Osteoblast (primary cell): ENCODE measurements around the gene PLTP. TPM values are rescaled to one million over a fixed set of nuclear protein-coding genes. Genes with fewer than 3 reads are reported as not detected.

Experiments used
- DNase-seq: peaks from one replicate; pipeline ENCODE4 v3.0.0; 2011; ENCODE audit warnings: low spot score, mixed read lengths; ENCODE audit not compliant: insufficient read length; ENCODE audit errors: missing footprints
- H2AFZ ChIP-seq: 2 replicates; pipeline ENCODE4 v1.6.0; 2011; ENCODE audit warnings: mild to moderate bottlenecking, low read length
- H3K27ac ChIP-seq: 2 replicates; pipeline ENCODE4 v1.5.1; 2011; ENCODE audit warnings: mild to moderate bottlenecking, low read depth, low read length, moderate library complexity
- H3K27me3 ChIP-seq: 2 replicates; pipeline ENCODE4 v1.6.0; 2012; ENCODE audit warnings: mild to moderate bottlenecking, control low read depth, inconsistent platforms, low read length, moderate library complexity; ENCODE audit not compliant: insufficient read depth
- H3K36me3 ChIP-seq: 2 replicates; pipeline ENCODE4 v1.5.1; 2011; ENCODE audit warnings: mild to moderate bottlenecking, low read length, control low read depth, moderate library complexity; ENCODE audit not compliant: insufficient read depth
- H3K4me1 ChIP-seq: 2 replicates; pipeline ENCODE4 v1.5.1; 2011; ENCODE audit warnings: mild to moderate bottlenecking, low read length, control low read depth, moderate library complexity; ENCODE audit not compliant: insufficient read depth
- H3K4me2 ChIP-seq: 2 replicates; pipeline ENCODE4 v1.6.0; 2011; ENCODE audit warnings: mild to moderate bottlenecking, low read length; ENCODE audit not compliant: insufficient read depth
- H3K4me3 ChIP-seq: fragments of 200-600 bp; sonication (generic); 3 replicates; pipeline ENCODE4 v1.5.1; 2012; ENCODE audit warnings: mild to moderate bottlenecking, low read length, inconsistent platforms; ENCODE audit not compliant: insufficient read depth
- H3K79me2 ChIP-seq: 2 replicates; pipeline ENCODE4 v1.6.0; 2012; ENCODE audit warnings: mild to moderate bottlenecking, low read length, control low read depth, inconsistent platforms; ENCODE audit not compliant: insufficient read depth
- H3K9me3 ChIP-seq: 2 replicates; pipeline ENCODE4 v1.5.1; 2011; ENCODE audit warnings: low read depth, low read length, control low read depth
- H4K20me1 ChIP-seq: 2 replicates; pipeline ENCODE4 v1.6.0; 2012; ENCODE audit warnings: mild to moderate bottlenecking, low read length, control low read depth; ENCODE audit not compliant: insufficient read depth
- total RNA-seq: library from RNA; depleted of rRNA; stranded (reverse); fragments of >200 nt; gene quantifications from 2 replicates; pipeline ENCODE4 v1.2.3, GENCODE V29; 2012
- TF ChIP-seq, protein P1 (sequence below): IDR thresholded peaks from 2 replicates; pipeline ENCODE4 v1.5.1; 2011; ENCODE audit warnings: mild to moderate bottlenecking, low read depth, low read length, moderate library complexity; ENCODE audit errors: extremely low read depth

PLTP gene
- total RNA-seq, 1 donor: 21.7 TPM

DNA sequence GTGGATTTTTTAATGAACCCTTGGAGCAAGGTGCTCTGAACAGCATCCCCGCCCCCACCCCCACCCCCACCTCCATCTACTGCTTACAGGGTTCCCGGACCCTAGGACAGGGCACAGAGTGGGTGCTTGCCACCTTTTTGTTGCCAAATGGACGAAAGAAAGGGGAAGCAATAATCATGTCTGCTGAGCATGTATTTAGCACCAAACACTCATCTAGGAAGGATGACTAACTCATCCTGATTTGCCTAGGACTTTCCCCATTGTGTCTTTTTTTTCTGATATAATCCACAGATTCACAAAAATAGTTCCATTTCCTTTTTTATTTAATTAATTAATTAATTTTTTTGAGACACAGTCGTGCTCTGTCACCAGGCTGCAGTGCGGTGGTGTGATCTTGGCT, 1.2 kb upstream of the PLTP start:
- peak; percentile 69 for DNase-seq
- Histone ChIP-seq H3K27me3 (no peaks in the 10 kb centered on the region), H3K27ac (no peak overlapping the region), H3K4me2 (no peak overlapping the region), H4K20me1 (no peaks in the 10 kb centered on the region), H3K4me3 (no peak overlapping the region), H3K4me1 (peaks cover 20% of the 10 kb centered on the region), H2AFZ (no peak overlapping the region), H3K9me3 (no peaks in the 10 kb centered on the region), H3K79me2 (no peaks in the 10 kb centered on the region), H3K36me3 (no peaks in the 10 kb centered on the region)
- TF ChIP-seq, protein P1, sequence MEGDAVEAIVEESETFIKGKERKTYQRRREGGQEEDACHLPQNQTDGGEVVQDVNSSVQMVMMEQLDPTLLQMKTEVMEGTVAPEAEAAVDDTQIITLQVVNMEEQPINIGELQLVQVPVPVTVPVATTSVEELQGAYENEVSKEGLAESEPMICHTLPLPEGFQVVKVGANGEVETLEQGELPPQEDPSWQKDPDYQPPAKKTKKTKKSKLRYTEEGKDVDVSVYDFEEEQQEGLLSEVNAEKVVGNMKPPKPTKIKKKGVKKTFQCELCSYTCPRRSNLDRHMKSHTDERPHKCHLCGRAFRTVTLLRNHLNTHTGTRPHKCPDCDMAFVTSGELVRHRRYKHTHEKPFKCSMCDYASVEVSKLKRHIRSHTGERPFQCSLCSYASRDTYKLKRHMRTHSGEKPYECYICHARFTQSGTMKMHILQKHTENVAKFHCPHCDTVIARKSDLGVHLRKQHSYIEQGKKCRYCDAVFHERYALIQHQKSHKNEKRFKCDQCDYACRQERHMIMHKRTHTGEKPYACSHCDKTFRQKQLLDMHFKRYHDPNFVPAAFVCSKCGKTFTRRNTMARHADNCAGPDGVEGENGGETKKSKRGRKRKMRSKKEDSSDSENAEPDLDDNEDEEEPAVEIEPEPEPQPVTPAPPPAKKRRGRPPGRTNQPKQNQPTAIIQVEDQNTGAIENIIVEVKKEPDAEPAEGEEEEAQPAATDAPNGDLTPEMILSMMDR: no peak

DNA sequence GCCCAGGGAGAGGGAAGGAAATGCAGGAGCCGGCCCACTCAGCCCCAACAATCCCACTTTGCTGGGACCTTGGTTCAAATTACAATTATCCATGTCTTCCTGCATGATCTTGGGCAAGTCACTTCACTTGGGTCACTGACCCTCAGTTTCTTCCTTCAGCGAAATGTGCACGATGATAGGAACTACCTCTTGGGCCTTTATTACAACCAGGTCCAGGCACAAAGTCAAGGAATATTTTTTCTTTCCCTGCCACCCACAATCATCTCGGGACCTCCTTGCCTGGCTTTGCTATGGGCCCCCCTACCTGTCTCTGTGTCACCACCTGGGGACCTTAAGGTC, 358 bp upstream of the PLTP start:
- TF ChIP-seq, protein P1: no peak
- H3K27ac ChIP-seq: peak overlapping the region; percentile 65

DNA sequence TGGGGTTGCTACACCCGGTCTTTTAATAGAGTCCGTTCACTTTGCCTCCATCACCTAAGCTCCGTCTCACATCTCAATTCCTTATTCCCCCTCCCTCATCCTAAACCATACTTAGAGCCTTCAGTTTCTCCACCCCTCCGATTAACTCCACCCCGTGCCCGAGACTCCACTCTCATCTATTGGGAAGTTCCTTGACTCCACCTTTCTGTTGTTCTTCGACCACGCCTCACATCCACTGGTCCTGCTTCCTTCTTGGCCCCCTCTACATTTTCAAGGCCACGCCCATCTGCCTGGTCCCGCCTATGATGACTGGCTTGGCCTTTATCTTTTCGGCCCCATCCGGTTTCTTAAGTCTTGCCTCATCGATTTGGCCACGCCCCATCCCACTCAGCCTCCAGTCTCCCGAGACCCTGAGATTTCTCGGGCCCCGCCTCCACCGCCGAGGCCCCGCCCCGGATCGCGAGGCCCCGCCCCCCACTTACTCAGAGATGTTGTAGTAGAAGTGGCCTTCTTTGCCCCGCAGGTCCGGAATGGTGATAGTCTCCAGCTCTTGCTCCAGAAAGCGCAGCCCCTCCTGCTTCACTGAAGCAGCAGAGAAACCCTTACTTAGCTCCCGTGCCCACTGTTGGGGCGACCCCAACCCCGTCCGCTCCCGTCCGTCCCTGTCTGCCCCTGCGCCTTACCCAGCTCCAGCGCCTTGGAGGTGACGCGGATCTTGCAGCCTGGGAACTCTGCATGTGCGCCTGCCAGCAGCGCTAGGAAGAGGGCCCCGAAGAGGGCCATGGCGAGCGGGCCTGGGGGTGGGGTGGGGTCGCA, 1.1 kb downstream of the PLTP start:
- Histone ChIP-seq H3K9me3 (no peaks in the 10 kb centered on the region), H4K20me1 (no peaks in the 10 kb centered on the region), H3K36me3 (no peaks in the 10 kb centered on the region), H3K27me3 (no peaks in the 10 kb centered on the region), H3K4me3 (peak overlapping the region; percentile 72), H2AFZ (peak overlapping the region; percentile 86), H3K27ac (peak overlapping the region; percentile 65), H3K4me2 (peak overlapping the region; percentile 87), H3K79me2 (no peaks in the 10 kb centered on the region), H3K4me1 (peaks cover 21% of the 10 kb centered on the region)
- DNase-seq: peak; percentile 98
- TF ChIP-seq, protein P1: no peak

More for the DNA sequence above, 358 bp upstream of the PLTP start:
- Histone ChIP-seq H3K4me3 (peak overlapping the region; percentile 72), H4K20me1 (no peaks in the 10 kb centered on the region), H3K4me1 (peaks cover 17% of the 10 kb centered on the region), H3K27me3 (no peaks in the 10 kb centered on the region), H3K9me3 (no peaks in the 10 kb centered on the region), H3K79me2 (no peaks in the 10 kb centered on the region), H2AFZ (peak overlapping the region; percentile 86), H3K36me3 (no peaks in the 10 kb centered on the region), H3K4me2 (peak overlapping the region; percentile 87)
- DNase-seq: peak; percentile 27

DNA sequence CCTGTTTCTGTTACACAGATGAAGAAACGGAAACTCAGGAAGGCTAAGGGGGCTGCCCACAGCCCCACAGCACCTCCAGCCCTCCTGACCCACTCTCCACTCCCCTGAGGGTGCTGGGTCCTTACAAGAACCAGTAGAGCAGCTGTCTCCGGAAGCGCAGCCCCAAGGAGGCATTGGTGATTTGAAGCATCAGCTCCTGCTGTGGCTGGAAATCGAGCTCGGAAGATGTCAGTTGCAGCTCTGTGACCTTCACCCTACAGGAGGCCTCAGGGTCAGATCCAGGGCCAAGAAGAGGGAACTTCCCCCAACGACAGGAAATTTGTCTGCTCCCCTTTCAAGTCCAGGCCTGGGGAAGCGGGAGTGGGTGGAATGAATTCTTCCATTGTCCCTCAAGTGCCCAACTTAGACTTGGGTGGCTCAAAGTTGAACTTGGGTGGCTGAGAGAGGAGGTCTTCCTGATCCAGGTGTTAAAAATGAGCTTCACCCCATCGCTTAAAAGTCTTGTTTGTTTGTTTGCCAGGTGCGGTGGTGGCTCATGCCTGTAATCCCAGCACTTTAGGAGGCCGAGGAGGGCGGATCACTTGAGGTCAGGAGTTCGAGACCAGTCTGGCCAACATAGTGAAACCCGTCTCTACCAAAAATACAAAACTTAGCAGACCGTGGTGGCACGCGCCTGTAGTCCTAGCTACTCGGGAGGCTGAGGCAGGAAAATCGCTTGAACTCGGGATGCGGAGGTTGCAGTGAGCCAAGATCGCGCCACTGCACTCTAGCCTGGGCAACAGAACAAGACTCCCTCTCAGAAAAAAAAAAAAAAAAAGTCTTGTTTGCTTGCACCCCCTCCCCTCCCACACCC, 1.9 kb downstream of the PLTP start:
- TF ChIP-seq, protein P1: no peak
- Histone ChIP-seq H3K9me3 (no peaks in the 10 kb centered on the region), H3K4me2 (peak overlapping the region; percentile 52), H3K27me3 (no peaks in the 10 kb centered on the region), H4K20me1 (no peaks in the 10 kb centered on the region), H3K27ac (no peak overlapping the region), H3K4me1 (peaks cover 27% of the 10 kb centered on the region), H3K36me3 (no peaks in the 10 kb centered on the region), H3K79me2 (no peaks in the 10 kb centered on the region), H2AFZ (peak overlapping the region; percentile 40), H3K4me3 (peak overlapping the region; percentile 16)
- no peak for DNase-seq
